Stomach (tissue), 4 donors: Measurements from ENCODE around the gene MITD1.

Experiments used
- CTCF ChIP-seq, 7 experiments: fragments of 450-650 bp in 4 of 7; fragments of 200-600 bp in 3 of 7; sonication (generic) in 3 of 7; IDR thresholded peaks; one replicate each; pipeline ENCODE4 v1.5.1; 2016 to 2019; ENCODE audit warnings: antibody characterized with exemption in 7 of 7, control low read depth in 2 of 7, mild to moderate bottlenecking in 1 of 7
- EP300 ChIP-seq: sonication (generic); formaldehyde crosslinking; IDR thresholded peaks from one replicate; pipeline ENCODE4 v1.6.1; 2017; ENCODE audit warnings: antibody characterized with exemption
- POLR2A ChIP-seq, 4 donors: fragments of 450-650 bp; IDR thresholded peaks; one replicate each; pipeline ENCODE4 v1.6.1; 2016; ENCODE audit warnings: antibody characterized with exemption in 4 of 4, control low read depth in 2 of 4, mild to moderate bottlenecking in 1 of 4, moderate library complexity in 1 of 4
- POLR2AphosphoS5 ChIP-seq, 3 donors: sonication (generic); formaldehyde crosslinking; IDR thresholded peaks; one replicate each; pipeline ENCODE4 v1.6.1; 2016; ENCODE audit warnings: antibody characterized with exemption in 3 of 3

- TF ChIP-seq POLR2A (IDR thresholded peaks at IDR 0.05) (no peak), CTCF (IDR thresholded peaks at IDR 0.05) (no peak), POLR2AphosphoS5 (IDR thresholded peaks at IDR 0.05) (no peak), EP300 (no peak)
Measured at GRCh38 chr2:99200076-99200800, 19.4 kb upstream of the MITD1 start.
